ENCODE data around the gene AFP. TPM values are rescaled to one million over a fixed set of nuclear protein-coding genes. Genes with fewer than 3 reads are reported as not detected.

AFP gene
- total RNA-seq, 1 experiment from 2014 or later, result not detected

DNA sequence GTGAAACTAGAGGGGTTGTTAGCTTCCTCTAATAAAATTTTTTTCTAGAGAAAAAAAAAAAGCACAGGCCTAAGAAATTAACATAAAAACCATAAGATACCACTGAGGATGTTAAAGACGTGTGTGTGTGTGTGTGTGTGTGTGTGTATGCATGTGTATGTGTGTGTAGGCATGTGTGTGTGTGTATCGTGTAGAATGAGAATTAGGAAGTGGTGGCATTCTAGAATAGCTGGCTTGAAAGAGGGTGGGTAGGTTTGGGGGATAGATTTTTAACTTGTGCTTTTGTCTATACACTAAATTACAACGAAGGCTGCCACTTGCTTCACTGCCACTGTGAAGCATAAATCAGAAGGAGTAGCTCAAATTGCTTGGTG lies 23.0 kb downstream of the AFP start:
- no peak overlapping the region for H3K27ac ChIP-seq (ENCODE audit: low read depth, low read length, poor library complexity, severe bottlenecking)
- ChIA-PET CTCF (interaction anchor here (0.6 kb wide), 1 partner anchor 268 kb away, joined by 3 read pairs; no protein-coding TSS in a partner anchor), POLR2A (ENCODE audit: low non-redundant PET) (no interaction called here)
- BruUV-seq (replicated peaks), result no TSS peak
- no peak overlapping the region for H3K4me3 ChIP-seq (ENCODE audit: low read depth, low read length, poor library complexity, severe bottlenecking)
- no peaks in the 10 kb centered on the region for H3K27me3 ChIP-seq (replicated peaks; ENCODE audit: insufficient read depth, low read depth, low read length, poor library complexity)
- no peaks in the 10 kb centered on the region for H3K4me1 ChIP-seq (ENCODE audit: insufficient read depth, low read length, poor library complexity, severe bottlenecking)
- DNase-seq (ENCODE audit: low spot score), result no peak
- intact Hi-C loops (cut with micrococcal nuclease; ENCODE audit: unreplicated experiment), result no loop called here
- TF ChIP-seq, protein P1, sequence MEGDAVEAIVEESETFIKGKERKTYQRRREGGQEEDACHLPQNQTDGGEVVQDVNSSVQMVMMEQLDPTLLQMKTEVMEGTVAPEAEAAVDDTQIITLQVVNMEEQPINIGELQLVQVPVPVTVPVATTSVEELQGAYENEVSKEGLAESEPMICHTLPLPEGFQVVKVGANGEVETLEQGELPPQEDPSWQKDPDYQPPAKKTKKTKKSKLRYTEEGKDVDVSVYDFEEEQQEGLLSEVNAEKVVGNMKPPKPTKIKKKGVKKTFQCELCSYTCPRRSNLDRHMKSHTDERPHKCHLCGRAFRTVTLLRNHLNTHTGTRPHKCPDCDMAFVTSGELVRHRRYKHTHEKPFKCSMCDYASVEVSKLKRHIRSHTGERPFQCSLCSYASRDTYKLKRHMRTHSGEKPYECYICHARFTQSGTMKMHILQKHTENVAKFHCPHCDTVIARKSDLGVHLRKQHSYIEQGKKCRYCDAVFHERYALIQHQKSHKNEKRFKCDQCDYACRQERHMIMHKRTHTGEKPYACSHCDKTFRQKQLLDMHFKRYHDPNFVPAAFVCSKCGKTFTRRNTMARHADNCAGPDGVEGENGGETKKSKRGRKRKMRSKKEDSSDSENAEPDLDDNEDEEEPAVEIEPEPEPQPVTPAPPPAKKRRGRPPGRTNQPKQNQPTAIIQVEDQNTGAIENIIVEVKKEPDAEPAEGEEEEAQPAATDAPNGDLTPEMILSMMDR (conservative IDR thresholded peaks at IDR 0.05; ENCODE audit: low read depth, low read length), result no peak
- no peak for TF ChIP-seq EZH2 (IDR thresholded peaks at IDR 0.05; ENCODE audit: borderline replicate concordance, low read depth, low read length, poor library complexity, severe bottlenecking)
- H3K36me3 ChIP-seq (ENCODE audit: insufficient read depth, low read length, poor library complexity, severe bottlenecking), result no peaks in the 10 kb centered on the region
- no peaks in the 10 kb centered on the region for H3K9me3 ChIP-seq (ENCODE audit: low read depth, low read length, poor library complexity, severe bottlenecking)

- intact Hi-C loops (cut with micrococcal nuclease; ENCODE audit: unreplicated experiment), result no loop called here
- Histone ChIP-seq H3K27ac (ENCODE audit: low read depth, low read length, poor library complexity, severe bottlenecking) (no peak overlapping the region), H3K27me3 (replicated peaks; ENCODE audit: insufficient read depth, low read depth, low read length, poor library complexity) (no peaks in the 10 kb centered on the region), H3K36me3 (ENCODE audit: insufficient read depth, low read length, poor library complexity, severe bottlenecking) (no peaks in the 10 kb centered on the region), H3K4me3 (ENCODE audit: low read depth, low read length, poor library complexity, severe bottlenecking) (no peak overlapping the region), H3K9me3 (ENCODE audit: low read depth, low read length, poor library complexity, severe bottlenecking) (no peaks in the 10 kb centered on the region), H3K4me1 (ENCODE audit: insufficient read depth, low read length, poor library complexity, severe bottlenecking) (no peaks in the 10 kb centered on the region)
- ChIA-PET POLR2A (ENCODE audit: low non-redundant PET) (no interaction called here), CTCF (no interaction called here)
- no peak for DNase-seq (ENCODE audit: low spot score)
- no TSS peak for BruUV-seq (replicated peaks)
- TF ChIP-seq, protein P1 (conservative IDR thresholded peaks at IDR 0.05; ENCODE audit: low read depth, low read length), result no peak
- no peak for TF ChIP-seq EZH2 (IDR thresholded peaks at IDR 0.05; ENCODE audit: borderline replicate concordance, low read depth, low read length, poor library complexity, severe bottlenecking)
Observed at GRCh38 chr4:73460913-73461522, 25.0 kb downstream of the AFP start.

- TF ChIP-seq, protein P1 (conservative IDR thresholded peaks at IDR 0.05; ENCODE audit: low read depth, low read length), result no peak
- TF ChIP-seq EZH2 (IDR thresholded peaks at IDR 0.05; ENCODE audit: borderline replicate concordance, low read depth, low read length, poor library complexity, severe bottlenecking), result no peak
- POLR2A ChIA-PET (ENCODE audit: low non-redundant PET), result no interaction called here
- Histone ChIP-seq H3K4me1 (ENCODE audit: insufficient read depth, low read length, poor library complexity, severe bottlenecking) (no peaks in the 10 kb centered on the region), H3K9me3 (ENCODE audit: low read depth, low read length, poor library complexity, severe bottlenecking) (no peaks in the 10 kb centered on the region), H3K27me3 (replicated peaks; ENCODE audit: insufficient read depth, low read depth, low read length, poor library complexity) (no peaks in the 10 kb centered on the region), H3K4me3 (ENCODE audit: low read depth, low read length, poor library complexity, severe bottlenecking) (no peak overlapping the region), H3K27ac (ENCODE audit: low read depth, low read length, poor library complexity, severe bottlenecking) (no peak overlapping the region), H3K36me3 (ENCODE audit: insufficient read depth, low read length, poor library complexity, severe bottlenecking) (no peaks in the 10 kb centered on the region)
- CTCF ChIA-PET, result no interaction called here
- no peak for DNase-seq (ENCODE audit: low spot score)
- no TSS peak for BruUV-seq (replicated peaks)
- intact Hi-C loops (cut with micrococcal nuclease; ENCODE audit: unreplicated experiment), result no loop called here
Observed at GRCh38 chr4:73468170-73468569, 32.1 kb downstream of the AFP start.

Measured in A673 (cell line).